MM.1S (cell line): ENCODE measurements around the gene HMGCS1.

Experiments used
- CTCF ChIP-seq: fragments of 300-600 bp; sonication (generic); IDR thresholded peaks from 2 replicates; pipeline ENCODE4 v1.5.1; 2016; ENCODE audit warnings: antibody characterized with exemption, low read length, mixed read lengths
- EZH2 ChIP-seq: fragments of 300-600 bp; sonication (generic); optimal IDR thresholded peaks from 2 replicates; pipeline ENCODE3; 2017; ENCODE audit warnings: low read depth, mild to moderate bottlenecking, antibody characterized with exemption, low read length, mixed read lengths
- EZH2phosphoT487 ChIP-seq: fragments of 300-600 bp; sonication (generic); IDR thresholded peaks from 2 replicates; pipeline ENCODE4 v1.6.1; 2018; ENCODE audit warnings: antibody characterized with exemption, low read length

- TF ChIP-seq CTCF (no peak), EZH2 (no peak), EZH2phosphoT487 (no peak)
These were observed 39.7 kb upstream of the HMGCS1 start for GRCh38 chr5:43352915-43353314.
